ENCODE measurements around the gene FGR.

- no peak for TF ChIP-seq CTCF (CRISPR knock-in tag; IDR thresholded peaks at IDR 0.05)
- no peak for TF ChIP-seq ZNF138 (CRISPR knock-in tag; IDR thresholded peaks at IDR 0.05; ENCODE audit: low read depth)
- TF ChIP-seq POLR2AphosphoS2 (IDR thresholded peaks at IDR 0.05; ENCODE audit: low read depth, low read length): no peak
- no peak for TF ChIP-seq SRF (IDR thresholded peaks at IDR 0.05; ENCODE audit: low read depth, low read length)
- TF ChIP-seq ZNF784 (CRISPR knock-in tag; IDR thresholded peaks at IDR 0.05; ENCODE audit: borderline replicate concordance): no peak
- TF ChIP-seq NFIC (IDR thresholded peaks at IDR 0.05; ENCODE audit: low read length): no peak
- no peak for TF ChIP-seq NFE2L1 (CRISPR knock-in tag; IDR thresholded peaks at IDR 0.05; ENCODE audit: borderline replicate concordance)
- no peak for TF ChIP-seq ZNF792 (CRISPR knock-in tag; IDR thresholded peaks at IDR 0.05)
- TF ChIP-seq KAT2B (IDR thresholded peaks at IDR 0.05; ENCODE audit: borderline replicate concordance, low read depth, low read length): no peak
- no peak for TF ChIP-seq ARID3A (IDR thresholded peaks at IDR 0.05; ENCODE audit: low read depth, low read length)
These were observed 72.2 kb downstream of the FGR start for GRCh38 chr1:27562534-27563340.
